ENCODE measurements around the gene SF3A2. TPM values are rescaled to one million over a fixed set of nuclear protein-coding genes. Genes with fewer than 3 reads are reported as not detected.

Gene SF3A2, protein sequence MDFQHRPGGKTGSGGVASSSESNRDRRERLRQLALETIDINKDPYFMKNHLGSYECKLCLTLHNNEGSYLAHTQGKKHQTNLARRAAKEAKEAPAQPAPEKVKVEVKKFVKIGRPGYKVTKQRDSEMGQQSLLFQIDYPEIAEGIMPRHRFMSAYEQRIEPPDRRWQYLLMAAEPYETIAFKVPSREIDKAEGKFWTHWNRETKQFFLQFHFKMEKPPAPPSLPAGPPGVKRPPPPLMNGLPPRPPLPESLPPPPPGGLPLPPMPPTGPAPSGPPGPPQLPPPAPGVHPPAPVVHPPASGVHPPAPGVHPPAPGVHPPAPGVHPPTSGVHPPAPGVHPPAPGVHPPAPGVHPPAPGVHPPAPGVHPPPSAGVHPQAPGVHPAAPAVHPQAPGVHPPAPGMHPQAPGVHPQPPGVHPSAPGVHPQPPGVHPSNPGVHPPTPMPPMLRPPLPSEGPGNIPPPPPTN
- 42.5 and 47.8 TPM in 2 replicates for total RNA-seq

DNA sequence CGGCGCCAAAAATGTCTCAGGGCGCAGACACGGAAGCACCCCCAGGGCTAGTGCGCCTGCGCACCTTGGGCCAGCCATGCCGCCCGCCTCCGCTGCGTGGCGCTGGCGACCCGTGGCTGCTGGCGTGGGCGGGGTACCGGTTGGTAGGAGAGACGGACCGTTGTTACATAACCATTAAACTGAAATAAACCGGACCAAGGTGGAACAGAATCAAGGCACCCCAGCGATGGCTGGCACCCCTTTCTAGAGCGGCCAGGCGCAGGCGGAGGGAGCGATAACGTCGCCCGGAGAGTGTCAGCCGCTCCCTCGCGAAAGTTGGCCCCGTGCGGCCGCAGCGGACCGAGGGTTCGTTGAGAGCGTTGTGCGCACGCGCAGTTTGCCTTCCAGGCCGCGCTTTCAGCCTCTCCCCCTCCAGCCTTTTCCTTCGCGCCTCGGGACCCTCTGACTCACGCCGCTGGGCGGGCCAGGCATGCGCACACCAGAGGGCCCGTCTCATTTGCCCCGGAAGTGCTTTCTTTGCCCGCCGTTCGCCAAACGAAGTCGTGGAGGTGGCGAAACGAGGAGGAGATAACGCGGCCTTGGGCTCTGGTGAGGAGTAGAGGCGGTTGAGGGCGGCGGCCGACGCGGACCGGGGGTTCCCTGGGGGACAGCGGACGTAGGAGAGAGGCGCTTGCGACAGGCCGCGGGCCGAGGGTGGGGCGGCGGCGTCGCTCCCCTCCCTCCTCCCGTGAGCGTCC, at the start of gene SF3A2, which contains the start of gene PLEKHJ1:
Gene SF3A2 (plus strand): TSS at position 511 of the 737 bp plus-strand sequence. CDS start 6,595 bp downstream, outside the sequence.
Gene PLEKHJ1 (minus strand): TSS at position 16 of the 737 bp plus-strand sequence. CDS start 81 bp downstream, outside the sequence.

DNA sequence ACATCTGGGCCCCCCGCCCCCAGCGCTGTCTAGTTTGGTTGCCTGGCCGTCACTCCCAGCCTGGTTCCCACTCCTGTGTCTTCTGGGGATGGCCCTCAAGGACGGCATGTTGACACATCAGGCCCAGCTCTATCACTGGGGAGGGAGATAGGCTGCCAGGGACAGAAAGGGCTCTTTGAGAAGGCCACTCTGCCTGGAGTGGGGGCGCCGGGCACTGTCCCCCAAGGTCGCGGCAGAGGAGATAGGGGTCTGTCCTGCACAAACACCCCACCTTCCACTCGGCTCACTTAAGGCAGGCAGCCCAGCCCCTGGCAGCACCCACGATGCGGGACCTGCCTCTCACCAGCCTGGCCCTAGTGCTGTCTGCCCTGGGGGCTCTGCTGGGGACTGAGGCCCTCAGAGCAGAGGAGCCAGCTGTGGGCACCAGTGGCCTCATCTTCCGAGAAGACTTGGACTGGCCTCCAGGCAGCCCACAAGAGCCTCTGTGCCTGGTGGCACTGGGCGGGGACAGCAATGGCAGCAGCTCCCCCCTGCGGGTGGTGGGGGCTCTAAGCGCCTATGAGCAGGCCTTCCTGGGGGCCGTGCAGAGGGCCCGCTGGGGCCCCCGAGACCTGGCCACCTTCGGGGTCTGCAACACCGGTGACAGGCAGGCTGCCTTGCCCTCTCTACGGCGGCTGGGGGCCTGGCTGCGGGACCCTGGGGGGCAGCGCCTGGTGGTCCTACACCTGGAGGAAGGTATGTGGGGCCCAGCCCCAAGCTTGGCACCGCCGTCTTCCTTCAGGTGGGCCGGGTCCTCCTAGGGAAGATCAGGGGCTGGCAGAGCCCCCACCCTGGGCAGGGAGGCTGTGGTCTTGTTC, 12.6 kb downstream of the SF3A2 start, which contains the start of gene AMH:
Gene AMH (plus strand): TSS at position 314 of the 857 bp plus-strand sequence. CDS start 10 bp downstream, at position 324.

GRCh38 chr19:2255982-2256685, 19.5 kb downstream of the SF3A2 start, which contains the start of gene JSRP1:
JSRP1 (minus strand) TSS chr19:2256417; CDS start chr19:2255314, 1,103 bp downstream.

DNA sequence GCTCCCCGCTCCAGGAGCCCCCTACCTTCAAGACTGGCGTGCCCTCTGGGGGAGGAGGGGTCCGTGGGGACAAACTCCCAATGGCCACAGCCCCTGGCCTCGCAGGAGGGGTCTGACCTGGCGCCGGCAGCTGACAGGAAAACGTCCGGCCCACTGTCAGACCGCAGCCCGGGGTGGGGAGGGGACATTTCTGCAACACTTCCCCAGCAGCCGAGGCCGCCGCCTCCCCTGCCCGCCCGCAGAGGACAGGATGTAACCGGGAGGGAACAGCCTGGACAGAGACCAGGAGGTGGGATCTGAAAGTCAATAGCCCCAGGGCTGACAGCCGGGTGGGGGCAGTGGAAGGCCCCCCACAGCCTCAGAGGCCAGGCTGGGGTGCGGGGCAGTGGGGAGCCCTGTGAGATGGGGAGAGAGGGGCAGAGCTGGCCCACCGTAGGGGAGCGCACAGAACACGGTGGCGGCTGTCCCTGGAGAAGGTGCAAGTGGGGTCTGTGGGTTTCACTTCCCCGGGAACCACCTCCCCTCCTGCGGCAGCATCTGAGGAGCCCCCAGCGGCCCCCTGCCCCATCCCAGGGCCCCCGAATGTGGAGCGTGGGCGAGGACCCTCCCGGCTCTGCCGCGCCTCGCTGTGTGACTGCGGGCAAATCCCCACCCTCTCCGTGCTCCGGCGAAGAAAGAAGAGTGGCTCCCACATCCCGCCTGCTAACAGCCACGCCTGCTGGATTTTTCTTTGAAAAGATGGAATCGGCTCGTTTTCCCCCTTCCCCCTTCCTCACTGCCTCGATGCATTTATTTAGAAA, 45.6 kb downstream of the SF3A2 start, which contains the start of gene PEAK3:
Gene PEAK3 (minus strand): TSS at position 114 of the 800 bp plus-strand sequence. CDS start 1,244 bp downstream, outside the sequence.

Other genes starting within 250 kb of the SF3A2 start
- 77.4 and 137 TPM in 2 replicates for gene BTBD2, start 221.1 kb upstream of the SF3A2 start, total RNA-seq
- 68.7 and 80.6 TPM in 2 replicates for gene MKNK2, start 185.6 kb upstream of the SF3A2 start, total RNA-seq
- 27.5 and 36.5 TPM in 2 replicates for gene MOB3A, start 140.5 kb upstream of the SF3A2 start, total RNA-seq
- 0.13 and 2.9 TPM in 2 replicates for gene IZUMO4, start 139.9 kb upstream of the SF3A2 start, total RNA-seq
- 77.9 and 99.9 TPM in 2 replicates for gene AP3D1, start 85.3 kb upstream of the SF3A2 start, total RNA-seq
- 8.0 and 24.8 TPM in 2 replicates for gene DOT1L, start 72.9 kb upstream of the SF3A2 start, total RNA-seq
- 49.7 and 72.8 TPM in 2 replicates for gene PLEKHJ1, start 495 bp upstream of the SF3A2 start, total RNA-seq
- gene AMH, start 12.5 kb downstream of the SF3A2 start, total RNA-seq, result under 0.01 and 2.3 TPM in 2 replicates
- 3.2 TPM in 1 of 2 replicates, not detected in the other for gene JSRP1, start 19.6 kb downstream of the SF3A2 start, total RNA-seq
- gene PEAK3, start 45.4 kb downstream of the SF3A2 start, total RNA-seq, result 0.13 TPM in 1 of 2 replicates, not detected in the other
- gene LINGO3, start 71.3 kb downstream of the SF3A2 start, total RNA-seq, result not detected in 2 replicates
- 135 and 247 TPM in 2 replicates for gene LSM7, start 91.8 kb downstream of the SF3A2 start, total RNA-seq
- gene SPPL2B, start 91.9 kb downstream of the SF3A2 start, total RNA-seq, result 18.7 and 36.3 TPM in 2 replicates
- gene TMPRSS9, start 123.4 kb downstream of the SF3A2 start, total RNA-seq, result 0.26 TPM in 1 of 2 replicates, not detected in the other
- 56.9 and 71.1 TPM in 2 replicates for gene TIMM13, start 190.8 kb downstream of the SF3A2 start, total RNA-seq
- 73.4 and 109 TPM in 2 replicates for gene LMNB2, start 220.1 kb downstream of the SF3A2 start, total RNA-seq
- gene GADD45B, start 239.3 kb downstream of the SF3A2 start, total RNA-seq, result 56.2 and 71.7 TPM in 2 replicates

Measured in epithelial cell of alveolus of lung (primary cell).